Left lung (tissue), 10 donors: ENCODE measurements around the gene C1orf226. TPM values are rescaled to one million over a fixed set of nuclear protein-coding genes. Genes with fewer than 3 reads are reported as not detected.
A peak's percentile ranks its signal among the peaks of the same experiment; 100 is the strongest.

Experiments used
- ATAC-seq: fragments of 200-7000 bp; cut with Tn5 transposase; one replicate; pipeline ENCODE4 v1.9.1; 2020; ENCODE audit warnings: moderate library complexity
- DNase-seq, 4 donors: peaks; one replicate each; pipeline ENCODE4 v3.0.0-alpha.2; 2013 to 2020
- H3K27ac ChIP-seq, 2 donors: fragments of 200-600 bp; sonication (generic) in 1 of 2; one replicate each; pipeline versions ENCODE4 v1.5.0 to v1.8.0; 2020 to 2021
- H3K27me3 ChIP-seq, 2 donors: fragments of 200-600 bp; sonication (generic) in 1 of 2; one replicate each; pipeline versions ENCODE4 v1.5.0 to v1.8.0; 2020 to 2021
- H3K36me3 ChIP-seq, 2 donors: fragments of 200-600 bp; sonication (generic) in 1 of 2; one replicate each; pipeline versions ENCODE4 v1.5.0 to v1.8.0; 2020 to 2021
- H3K4me1 ChIP-seq, 2 donors: fragments of 200-600 bp; one replicate each; pipeline ENCODE4 v1.8.0; 2021
- H3K4me3 ChIP-seq, 2 donors: fragments of 200-600 bp; sonication (generic) in 1 of 2; one replicate each; pipeline versions ENCODE4 v1.5.0 to v1.8.0; 2020 to 2021; ENCODE audit warnings: mild to moderate bottlenecking in 1 of 2
- H3K9me3 ChIP-seq, 2 donors: fragments of 200-600 bp; sonication (generic) in 1 of 2; one replicate each; pipeline versions ENCODE4 v1.5.0 to v1.8.0; 2020 to 2021
- intact Hi-C, 2 donors: fragments of 100-400 bp; cut with DNase I; formaldehyde crosslinking; loops; one replicate each; pipeline versions ENCODE4 v1.11.2 to v1.14.2; 2022
- polyA plus RNA-seq, 6 donors: library from polyadenylated mRNA; unstranded; fragments of 120-200 nt; gene quantifications; one replicate each; pipeline ENCODE4 v1.2.1, GENCODE V29; 2013; ENCODE audit not compliant: insufficient read length in 6 of 6
- total RNA-seq, 2 donors: library from RNA; stranded (reverse); fragmentation: NEBNext Ultra II Directional; extraction: Animal tissue kit (Norgen Biotek cat#: 25700); gene quantifications; one replicate each; pipeline ENCODE4 v1.2.1, GENCODE V29; 2021
- TF ChIP-seq, protein P1 (sequence below), 2 donors: fragments of 200-600 bp; sonication (generic) in 1 of 2; IDR thresholded peaks; one replicate each; pipeline versions ENCODE4 v1.5.0 to v1.8.0; 2021; ENCODE audit warnings: antibody characterized with exemption in 2 of 2
- donor health status: DM: no; HTN: yes; CAD: no.
- donor health status: DM: no; HTN: no; CAD: no.

The C1orf226 gene
- total and polyA plus RNA-seq, 8 donors: 4.0 to 8.5 (median 5.0) TPM

DNA sequence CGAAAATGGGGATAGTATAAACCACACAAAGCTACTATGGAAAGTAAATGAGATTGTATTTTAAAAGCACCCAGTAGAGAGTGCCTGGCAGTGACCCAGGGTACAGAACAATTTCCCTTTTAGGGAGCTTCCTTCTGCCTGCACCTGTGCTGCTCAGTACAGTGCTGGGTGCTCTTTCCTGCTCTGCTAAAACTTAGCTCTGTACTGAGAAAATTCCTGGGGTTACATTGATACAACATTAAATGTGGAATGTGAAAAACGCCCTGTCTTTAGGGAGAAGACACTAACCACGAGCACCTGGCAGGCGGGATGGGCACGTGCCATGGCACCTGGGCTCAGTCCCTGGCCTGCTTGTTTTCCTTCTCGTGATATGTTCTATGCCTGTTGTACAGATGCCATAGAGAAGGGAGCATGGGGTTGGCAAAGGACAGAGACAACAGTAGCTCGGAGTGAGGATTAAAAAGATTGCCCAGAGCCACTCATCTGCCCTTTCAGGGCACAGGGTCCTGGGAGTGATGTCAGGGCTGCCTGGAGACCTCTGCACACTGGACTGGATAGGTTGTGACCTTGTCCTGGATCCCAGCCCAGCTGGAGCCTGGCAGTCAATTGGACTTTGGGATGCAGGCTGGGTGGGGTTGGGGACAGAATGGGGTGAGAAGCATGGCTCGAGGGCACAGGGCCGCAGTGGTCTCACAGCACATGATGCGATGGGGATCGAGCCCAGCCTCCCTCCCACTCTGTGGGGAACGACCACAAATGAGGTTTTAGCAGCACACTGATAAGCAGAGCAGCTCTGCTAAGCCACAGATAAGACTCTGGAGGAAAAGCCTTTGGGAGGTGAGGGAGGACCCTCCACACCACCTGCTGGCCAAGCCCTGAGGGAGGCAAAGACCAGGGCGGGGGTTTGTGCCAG is 9.1 kb upstream of the C1orf226 start:
- TF ChIP-seq, protein P1, sequence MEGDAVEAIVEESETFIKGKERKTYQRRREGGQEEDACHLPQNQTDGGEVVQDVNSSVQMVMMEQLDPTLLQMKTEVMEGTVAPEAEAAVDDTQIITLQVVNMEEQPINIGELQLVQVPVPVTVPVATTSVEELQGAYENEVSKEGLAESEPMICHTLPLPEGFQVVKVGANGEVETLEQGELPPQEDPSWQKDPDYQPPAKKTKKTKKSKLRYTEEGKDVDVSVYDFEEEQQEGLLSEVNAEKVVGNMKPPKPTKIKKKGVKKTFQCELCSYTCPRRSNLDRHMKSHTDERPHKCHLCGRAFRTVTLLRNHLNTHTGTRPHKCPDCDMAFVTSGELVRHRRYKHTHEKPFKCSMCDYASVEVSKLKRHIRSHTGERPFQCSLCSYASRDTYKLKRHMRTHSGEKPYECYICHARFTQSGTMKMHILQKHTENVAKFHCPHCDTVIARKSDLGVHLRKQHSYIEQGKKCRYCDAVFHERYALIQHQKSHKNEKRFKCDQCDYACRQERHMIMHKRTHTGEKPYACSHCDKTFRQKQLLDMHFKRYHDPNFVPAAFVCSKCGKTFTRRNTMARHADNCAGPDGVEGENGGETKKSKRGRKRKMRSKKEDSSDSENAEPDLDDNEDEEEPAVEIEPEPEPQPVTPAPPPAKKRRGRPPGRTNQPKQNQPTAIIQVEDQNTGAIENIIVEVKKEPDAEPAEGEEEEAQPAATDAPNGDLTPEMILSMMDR (IDR thresholded peaks at IDR 0.05): no peak
- Histone ChIP-seq H3K36me3 (peaks cover 0 to under 1% of the 10 kb centered on the region in 2 donors), H3K4me1 (no peaks in the 10 kb centered on the region), H3K27me3 (no peaks in the 10 kb centered on the region), H3K27ac (no peak overlapping the region), H3K9me3 (no peaks in the 10 kb centered on the region), H3K4me3 (no peak overlapping the region)
- DNase-seq: no peak
- no peak for ATAC-seq
- intact Hi-C loops: no loop called here

DNA sequence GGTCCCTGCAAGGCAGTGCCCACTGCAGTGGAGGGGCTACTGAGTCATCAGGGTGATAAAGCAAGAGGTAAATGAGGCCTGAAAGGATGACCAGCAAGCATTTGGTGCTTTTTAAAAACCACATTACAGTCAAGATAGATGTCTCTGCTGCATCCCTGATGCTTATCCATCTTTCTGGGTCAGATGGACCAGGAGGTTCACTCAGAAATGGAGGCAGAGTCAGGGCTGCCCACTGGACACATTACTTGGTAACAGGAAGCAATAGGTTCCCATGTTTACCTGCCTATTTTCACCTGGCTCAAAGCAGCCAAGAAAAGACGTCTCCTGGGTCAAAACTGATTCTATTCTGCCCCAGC is 8.5 kb upstream of the C1orf226 start:
- intact Hi-C loops: no loop called here
- Histone ChIP-seq H3K36me3 (no peaks in the 10 kb centered on the region), H3K9me3 (no peaks in the 10 kb centered on the region), H3K27me3 (no peaks in the 10 kb centered on the region), H3K4me1 (no peaks in the 10 kb centered on the region), H3K27ac (peak overlapping the region in 1 of 2 donors; percentile 33), H3K4me3 (no peak overlapping the region)
- TF ChIP-seq, protein P1 (IDR thresholded peaks at IDR 0.05): no peak
- ATAC-seq (no peak), DNase-seq (no peak)

DNA sequence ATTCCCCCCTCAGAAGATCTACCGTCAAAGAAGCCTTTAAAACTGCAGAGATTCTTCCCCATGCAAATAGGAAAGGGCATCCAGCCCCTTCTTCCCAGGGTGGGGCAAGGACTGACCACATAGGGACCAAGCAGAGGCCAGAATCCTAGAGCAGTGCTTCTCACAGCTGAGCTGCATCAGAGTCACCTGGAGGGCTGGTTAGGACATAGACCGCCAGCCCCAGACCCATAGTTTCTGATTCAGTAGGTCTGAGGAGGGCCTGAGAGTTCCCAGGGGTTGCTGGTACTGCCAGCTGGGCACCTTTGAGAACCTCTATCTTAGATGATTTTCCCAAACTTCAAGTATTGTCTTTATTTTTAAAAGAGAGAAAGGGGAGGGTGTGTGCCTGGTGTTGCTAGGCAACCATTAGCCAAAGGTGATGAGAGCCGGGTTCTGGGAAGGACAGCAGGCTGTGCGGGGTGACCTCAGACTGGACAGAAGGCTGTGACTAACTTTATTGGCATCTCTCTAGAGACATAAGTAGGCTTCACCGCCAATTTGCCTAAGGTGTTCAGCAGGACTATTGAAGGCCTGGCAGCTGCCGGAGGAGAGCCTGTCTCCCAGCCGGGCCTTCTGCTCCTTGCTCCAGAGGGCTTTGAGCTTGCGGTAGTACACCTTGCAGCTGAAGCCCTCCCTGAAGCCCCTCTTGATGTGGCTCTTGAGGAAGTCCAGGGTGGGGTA is 7.8 kb upstream of the C1orf226 start:
- no peaks in the 10 kb centered on the region for H3K36me3 ChIP-seq
- TF ChIP-seq, protein P1 (IDR thresholded peaks at IDR 0.05): no peak
- H3K9me3 ChIP-seq: no peaks in the 10 kb centered on the region
- peak overlapping the region in 1 of 2 donors; percentile 33 for H3K27ac ChIP-seq
- no peaks in the 10 kb centered on the region for H3K4me1 ChIP-seq
- DNase-seq: peak in 1 of 4 donors; percentile 71
- H3K27me3 ChIP-seq: no peaks in the 10 kb centered on the region
- ATAC-seq: peak; percentile 96
- no peak overlapping the region for H3K4me3 ChIP-seq
- intact Hi-C loops: no loop called here

DNA sequence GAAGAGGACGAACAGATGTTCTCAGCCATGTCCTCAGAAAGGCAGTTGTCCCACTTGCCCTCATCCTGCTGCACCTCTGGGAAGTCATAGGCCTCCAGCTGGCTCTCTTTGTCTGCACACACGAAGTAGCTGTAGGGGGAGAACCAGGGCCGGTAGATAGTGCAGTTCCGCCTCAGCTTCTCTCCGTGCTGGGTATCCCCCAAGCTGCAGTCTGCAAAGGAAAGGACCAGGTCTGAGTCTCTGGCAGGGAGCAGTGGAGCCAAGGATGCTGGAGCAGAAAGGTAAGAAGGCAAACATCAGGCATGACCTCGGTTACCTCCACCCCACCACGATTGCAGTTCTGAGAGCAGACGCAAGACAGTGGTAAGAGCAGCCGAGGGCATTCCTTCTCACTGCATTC is 7.1 kb upstream of the C1orf226 start:
- no peak overlapping the region for H3K27ac ChIP-seq
- ATAC-seq: no peak
- no peak overlapping the region for H3K4me3 ChIP-seq
- intact Hi-C loops: no loop called here
- TF ChIP-seq, protein P1 (IDR thresholded peaks at IDR 0.05): no peak
- no peaks in the 10 kb centered on the region for H3K9me3 ChIP-seq
- no peaks in the 10 kb centered on the region for H3K36me3 ChIP-seq
- no peaks in the 10 kb centered on the region for H3K27me3 ChIP-seq
- no peak for DNase-seq
- no peaks in the 10 kb centered on the region for H3K4me1 ChIP-seq

DNA sequence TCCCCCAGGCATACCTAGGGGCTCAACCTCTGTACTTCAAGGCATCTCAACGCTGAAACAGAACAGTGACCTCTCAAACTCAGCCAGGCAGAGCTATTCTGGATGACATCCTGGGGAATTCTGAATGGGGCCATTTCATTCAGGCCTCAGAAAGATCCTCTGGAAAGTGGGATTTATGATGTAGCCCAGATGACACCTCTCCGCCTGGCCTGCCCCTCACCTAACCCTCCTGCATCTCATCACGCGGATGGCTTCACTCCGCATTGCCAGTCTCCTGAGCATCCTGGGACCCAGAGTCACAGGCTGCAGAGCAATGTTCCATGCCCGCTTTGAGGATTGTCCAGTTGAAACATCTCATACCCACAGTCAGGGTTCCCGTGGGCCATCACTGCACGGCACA is 6.1 kb upstream of the C1orf226 start:
- Histone ChIP-seq H3K27me3 (no peaks in the 10 kb centered on the region), H3K27ac (no peak overlapping the region), H3K9me3 (no peaks in the 10 kb centered on the region), H3K4me3 (no peak overlapping the region), H3K36me3 (no peaks in the 10 kb centered on the region), H3K4me1 (no peaks in the 10 kb centered on the region)
- DNase-seq (no peak), ATAC-seq (no peak)
- TF ChIP-seq, protein P1 (IDR thresholded peaks at IDR 0.05): no peak
- intact Hi-C loops: no loop called here
